Smooth muscle cell (in vitro differentiated cells): Measurements from ENCODE around the gene TECPR1. TPM values are rescaled to one million over a fixed set of nuclear protein-coding genes. Genes with fewer than 3 reads are reported as not detected.

Experiments
- DNase-seq: peaks from one replicate; lab custom pipeline; 2025; ENCODE audit not compliant: unreplicated experiment; lab: John Stamatoyannopoulos, UW
- H2AFZ ChIP-seq: fragments of 200-600 bp; sonication (generic); 2 replicates; pipeline ENCODE4 v1.6.0; 2016; ENCODE audit warnings: antibody characterized with exemption, low read depth, mild to moderate bottlenecking
- H3F3A ChIP-seq: fragments of 200-600 bp; sonication (generic); 2 replicates; pipeline ENCODE4 v1.6.0; 2017; ENCODE audit warnings: antibody characterized with exemption, low read depth
- H3K27ac ChIP-seq: fragments of 200-600 bp; sonication (generic); 2 replicates; pipeline ENCODE4 v1.5.1; 2016; ENCODE audit warnings: low read depth, mild to moderate bottlenecking
- H3K27me3 ChIP-seq: fragments of 200-600 bp; sonication (generic); 2 replicates; pipeline ENCODE4 v1.6.1; 2016; ENCODE audit warnings: low read depth, mild to moderate bottlenecking
- H3K36me3 ChIP-seq: fragments of 200-600 bp; sonication (generic); 2 replicates; pipeline ENCODE4 v1.5.1; 2016; ENCODE audit warnings: low read depth
- H3K4me1 ChIP-seq: fragments of 200-600 bp; sonication (generic); 2 replicates; pipeline ENCODE4 v1.5.1; 2016; ENCODE audit warnings: low read depth
- H3K4me2 ChIP-seq: fragments of 200-600 bp; sonication (generic); 2 replicates; pipeline ENCODE4 v1.6.0; 2016; ENCODE audit warnings: mild to moderate bottlenecking
- H3K4me3 ChIP-seq: fragments of 200-600 bp; sonication (generic); 2 replicates; pipeline ENCODE4 v1.5.1; 2016; ENCODE audit warnings: mild to moderate bottlenecking
- H3K79me2 ChIP-seq: fragments of 200-600 bp; sonication (generic); 2 replicates; pipeline ENCODE4 v1.6.0; 2016; ENCODE audit warnings: low read depth, mild to moderate bottlenecking
- H3K9ac ChIP-seq: fragments of 200-600 bp; sonication (generic); 2 replicates; pipeline ENCODE4 v1.6.0; 2016; ENCODE audit warnings: low read depth
- H3K9me3 ChIP-seq: fragments of 200-600 bp; sonication (generic); replicated peaks from 2 replicates; pipeline ENCODE4 v1.5.1; 2016; ENCODE audit warnings: low read depth
- H4K20me1 ChIP-seq: fragments of 200-600 bp; sonication (generic); 2 replicates; pipeline ENCODE4 v1.6.0; 2016; ENCODE audit warnings: low read depth
- WGBS: methylation state at CpG from one replicate; pipeline ENCODE4 v1.1.7; 2016; ENCODE audit warnings: low lambda C conversion rate; 5-methylcytosine and 5-hydroxymethylcytosine counted together
- polyA plus RNA-seq: library from polyadenylated mRNA; unstranded; fragments of >200 nt; fragmentation: Nextera tagmentation; extraction: Ambion mirVana; gene quantifications from 2 replicates; pipeline ENCODE4 v1.2.1, GENCODE V29; 2016
- total RNA-seq: library from RNA; depleted of rRNA; stranded (reverse); fragments of >200 nt; gene quantifications from 2 replicates; pipeline ENCODE4 v1.2.3, GENCODE V29; 2014
- TF ChIP-seq, protein P1 (sequence below): fragments of 200-600 bp; sonication (generic); IDR thresholded peaks from 2 replicates; pipeline ENCODE4 v1.5.1; 2017; ENCODE audit warnings: borderline replicate concordance, mild to moderate bottlenecking, antibody characterized with exemption; ENCODE audit not compliant: insufficient read depth, poor library complexity, severe bottlenecking

The TECPR1 gene
- total and polyA plus RNA-seq, 2 experiments from 2014 or later = 8.9 to 33.1 TPM

DNA sequence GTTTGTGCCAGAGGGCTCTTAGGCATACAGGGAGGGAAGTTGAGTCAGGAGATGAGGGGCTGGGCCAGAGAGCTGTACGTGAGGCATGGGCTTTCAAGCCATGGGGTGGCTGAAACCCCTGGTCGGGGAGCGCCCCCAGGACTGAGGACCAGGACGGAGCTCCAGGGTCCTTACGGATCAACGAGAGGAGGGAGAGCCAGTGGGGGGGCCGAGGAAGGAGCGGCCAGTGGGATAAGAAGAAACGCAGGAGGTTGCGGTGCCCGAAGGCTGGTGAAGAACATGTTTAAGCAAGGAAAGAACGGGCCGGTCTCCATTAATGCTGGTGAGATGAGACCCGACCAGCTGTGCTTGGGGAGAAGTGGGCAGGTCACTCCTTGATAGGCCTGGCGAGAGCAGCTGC lies 84.4 kb downstream of the TECPR1 start:
- H3F3A ChIP-seq = no peaks in the 10 kb centered on the region
- H3K27me3 ChIP-seq = no peaks in the 10 kb centered on the region
- H3K4me2 ChIP-seq = no peak overlapping the region
- no peak for DNase-seq
- TF ChIP-seq, protein P1, sequence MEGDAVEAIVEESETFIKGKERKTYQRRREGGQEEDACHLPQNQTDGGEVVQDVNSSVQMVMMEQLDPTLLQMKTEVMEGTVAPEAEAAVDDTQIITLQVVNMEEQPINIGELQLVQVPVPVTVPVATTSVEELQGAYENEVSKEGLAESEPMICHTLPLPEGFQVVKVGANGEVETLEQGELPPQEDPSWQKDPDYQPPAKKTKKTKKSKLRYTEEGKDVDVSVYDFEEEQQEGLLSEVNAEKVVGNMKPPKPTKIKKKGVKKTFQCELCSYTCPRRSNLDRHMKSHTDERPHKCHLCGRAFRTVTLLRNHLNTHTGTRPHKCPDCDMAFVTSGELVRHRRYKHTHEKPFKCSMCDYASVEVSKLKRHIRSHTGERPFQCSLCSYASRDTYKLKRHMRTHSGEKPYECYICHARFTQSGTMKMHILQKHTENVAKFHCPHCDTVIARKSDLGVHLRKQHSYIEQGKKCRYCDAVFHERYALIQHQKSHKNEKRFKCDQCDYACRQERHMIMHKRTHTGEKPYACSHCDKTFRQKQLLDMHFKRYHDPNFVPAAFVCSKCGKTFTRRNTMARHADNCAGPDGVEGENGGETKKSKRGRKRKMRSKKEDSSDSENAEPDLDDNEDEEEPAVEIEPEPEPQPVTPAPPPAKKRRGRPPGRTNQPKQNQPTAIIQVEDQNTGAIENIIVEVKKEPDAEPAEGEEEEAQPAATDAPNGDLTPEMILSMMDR = no peak
- no peak overlapping the region for H3K27ac ChIP-seq
- no peak overlapping the region for H2AFZ ChIP-seq
- 93% methylated on average over 15 of the region's 15 CpGs for whole genome bisulfite sequencing
- no peaks in the 10 kb centered on the region for H3K9me3 ChIP-seq
- H3K79me2 ChIP-seq = no peaks in the 10 kb centered on the region
- H3K36me3 ChIP-seq = no peaks in the 10 kb centered on the region
- H4K20me1 ChIP-seq = peaks cover 22% of the 10 kb centered on the region
- H3K9ac ChIP-seq = no peak overlapping the region
- no peak overlapping the region for H3K4me3 ChIP-seq
- H3K4me1 ChIP-seq = no peaks in the 10 kb centered on the region

DNA sequence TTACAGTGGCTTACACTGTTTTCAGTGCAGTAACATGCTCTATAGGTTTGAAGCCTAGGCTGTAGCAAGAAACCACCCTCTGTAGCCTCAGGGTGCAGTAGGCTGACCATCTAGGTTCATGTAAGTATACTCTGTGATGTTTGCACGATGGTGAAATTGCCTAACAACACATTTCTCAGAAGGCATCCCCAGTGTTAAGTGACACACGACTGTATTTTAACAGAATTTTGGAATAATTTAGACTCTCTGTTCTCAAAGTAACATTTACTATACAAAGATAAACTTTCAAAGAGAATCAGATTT lies 85.4 kb downstream of the TECPR1 start:
- no peak for DNase-seq
- WGBS = 74% methylated on average over 2 of the region's 2 CpGs

GRCh38 chr7:98165827-98166667 lies 86.0 kb downstream of the TECPR1 start:
- Histone ChIP-seq H3K36me3 (no peaks in the 10 kb centered on the region), H3K9me3 (no peaks in the 10 kb centered on the region), H3K79me2 (no peaks in the 10 kb centered on the region), H3K27ac (no peak overlapping the region), H3F3A (no peaks in the 10 kb centered on the region), H3K27me3 (no peaks in the 10 kb centered on the region), H3K4me2 (no peak overlapping the region), H2AFZ (no peak overlapping the region), H3K4me1 (no peaks in the 10 kb centered on the region), H3K4me3 (no peak overlapping the region), H3K9ac (no peak overlapping the region), H4K20me1 (peaks cover 22% of the 10 kb centered on the region)
- no peak for DNase-seq
- WGBS = 76% methylated on average over 18 of the region's 18 CpGs
- TF ChIP-seq, protein P1 = peak; percentile 46

More for the DNA sequence above, 85.4 kb downstream of the TECPR1 start:
- Histone ChIP-seq H4K20me1 (peaks cover 22% of the 10 kb centered on the region), H3K36me3 (no peaks in the 10 kb centered on the region), H3K4me2 (no peak overlapping the region), H3F3A (no peaks in the 10 kb centered on the region), H3K9ac (no peak overlapping the region), H2AFZ (no peak overlapping the region), H3K4me3 (no peak overlapping the region), H3K79me2 (no peaks in the 10 kb centered on the region), H3K27ac (no peak overlapping the region), H3K27me3 (no peaks in the 10 kb centered on the region), H3K9me3 (no peaks in the 10 kb centered on the region), H3K4me1 (no peaks in the 10 kb centered on the region)
- TF ChIP-seq, protein P1 = no peak

Other genes with a start within 250 kb of the TECPR1 start
- 6.9 and 8.7 TPM in 2 replicates for gene LMTK2, start 145.4 kb downstream of the TECPR1 start, total RNA-seq
- 3.0 and 3.7 TPM in 2 replicates for gene LMTK2, start 145.4 kb downstream of the TECPR1 start, polyA plus RNA-seq
- gene BHLHA15, start 40.8 kb downstream of the TECPR1 start, total RNA-seq = 0.27 TPM in 1 of 2 replicates, not detected in the other
- 1.3 and 1.4 TPM in 2 replicates for gene BHLHA15, start 40.8 kb downstream of the TECPR1 start, polyA plus RNA-seq
- gene BRI3, start 29.5 kb upstream of the TECPR1 start, total RNA-seq = 58.4 and 70.1 TPM in 2 replicates
- 83.0 and 84.9 TPM in 2 replicates for gene BRI3, start 29.5 kb upstream of the TECPR1 start, polyA plus RNA-seq
- gene BAIAP2L1, start 148.9 kb upstream of the TECPR1 start, total RNA-seq = 55.1 and 63.1 TPM in 2 replicates
- 45.0 and 47.2 TPM in 2 replicates for gene BAIAP2L1, start 148.9 kb upstream of the TECPR1 start, polyA plus RNA-seq